Breast epithelium (tissue), 3 donors: ENCODE measurements around the gene NR4A1.

Experiments
- CTCF ChIP-seq, 3 donors: fragments of 450-650 bp; IDR thresholded peaks; one replicate each; pipeline ENCODE4 v1.5.1; 2016 to 2017; ENCODE audit warnings: antibody characterized with exemption in 3 of 3, mild to moderate bottlenecking in 3 of 3, moderate library complexity in 3 of 3
- POLR2AphosphoS5 ChIP-seq, 3 donors: sonication (generic); formaldehyde crosslinking; IDR thresholded peaks; one replicate each; pipeline ENCODE4 v1.6.1; 2017; ENCODE audit warnings: antibody characterized with exemption in 3 of 3

GRCh38 chr12:52041035-52041434 is 10.2 kb upstream of the NR4A1 start:
- no peak for TF ChIP-seq CTCF (IDR thresholded peaks at IDR 0.05)
- TF ChIP-seq POLR2AphosphoS5 (IDR thresholded peaks at IDR 0.05): no peak
